ENCODE results near the gene TCFL5. TPM values are rescaled to one million over a fixed set of nuclear protein-coding genes. Genes with fewer than 3 reads are reported as not detected.

TCFL5 gene
- total RNA-seq, 4 donors from 2014 or later, result 12.0 to 28.9 (median 13.8) TPM

GRCh38 chr20:62843656-62844055 lies 18.0 kb downstream of the TCFL5 start:
- H3K36me3 ChIP-seq, result peaks cover 0 to 16% of the 10 kb centered on the region in 2 donors
- peaks cover under 1% of the 10 kb centered on the region for H3K27me3 ChIP-seq
- WGBS, 2 donors (ENCODE audit: low coverage in 1 of 2), result 95 to 97% methylated on average over 10 of the region's 10 CpGs
- H3K4me1 ChIP-seq, result no peaks in the 10 kb centered on the region
- TF ChIP-seq POLR2AphosphoS5 (IDR thresholded peaks at IDR 0.05) (no peak), EP300 (IDR thresholded peaks at IDR 0.05) (no peak), CTCF (IDR thresholded peaks at IDR 0.05) (no peak), POLR2A (IDR thresholded peaks at IDR 0.05) (no peak)
- ATAC-seq, result no peak
- no peak overlapping the region for H3K27ac ChIP-seq
- no peak overlapping the region for H3K4me3 ChIP-seq
- H3K9me3 ChIP-seq, result no peaks in the 10 kb centered on the region

GRCh38 chr20:62841705-62842212 lies 19.9 kb downstream of the TCFL5 start:
- no peak for ATAC-seq
- Histone ChIP-seq H3K4me3 (no peak overlapping the region), H3K27me3 (peaks cover 16% of the 10 kb centered on the region), H3K36me3 (peaks cover 0 to 16% of the 10 kb centered on the region in 2 donors), H3K27ac (no peak overlapping the region), H3K9me3 (no peaks in the 10 kb centered on the region), H3K4me1 (no peaks in the 10 kb centered on the region)
- WGBS, 2 donors (ENCODE audit: low coverage in 1 of 2), result 84 to 92% methylated on average over 11 to 15 of the region's 16 CpGs
- no peak for TF ChIP-seq EP300 (IDR thresholded peaks at IDR 0.05)
- TF ChIP-seq POLR2A (IDR thresholded peaks at IDR 0.05), result no peak
- no peak for TF ChIP-seq CTCF (IDR thresholded peaks at IDR 0.05)
- no peak for TF ChIP-seq POLR2AphosphoS5 (IDR thresholded peaks at IDR 0.05)

GRCh38 chr20:62840244-62841197 lies 21.1 kb downstream of the TCFL5 start:
- 33 to 80% methylated on average over 1 to 9 of the region's 45 CpGs for WGBS, 2 donors (ENCODE audit: low coverage in 1 of 2)
- no peaks in the 10 kb centered on the region for H3K4me1 ChIP-seq
- no peak for TF ChIP-seq POLR2A (IDR thresholded peaks at IDR 0.05)
- TF ChIP-seq EP300 (IDR thresholded peaks at IDR 0.05), result no peak
- no peak for TF ChIP-seq POLR2AphosphoS5 (IDR thresholded peaks at IDR 0.05)
- no peak for TF ChIP-seq CTCF (IDR thresholded peaks at IDR 0.05)
- no peaks in the 10 kb centered on the region for H3K9me3 ChIP-seq
- no peak for ATAC-seq
- H3K27me3 ChIP-seq, result peaks cover 27% of the 10 kb centered on the region
- H3K27ac ChIP-seq, result no peak overlapping the region
- H3K36me3 ChIP-seq, result peaks cover 0 to 18% of the 10 kb centered on the region in 2 donors
- no peak overlapping the region for H3K4me3 ChIP-seq

GRCh38 chr20:62839816-62840215 lies 21.8 kb downstream of the TCFL5 start:
- ATAC-seq, result no peak
- Histone ChIP-seq H3K4me1 (no peaks in the 10 kb centered on the region), H3K4me3 (no peak overlapping the region), H3K9me3 (no peaks in the 10 kb centered on the region), H3K36me3 (peaks cover 0 to 13% of the 10 kb centered on the region in 2 donors), H3K27ac (no peak overlapping the region), H3K27me3 (peaks cover 27% of the 10 kb centered on the region)
- TF ChIP-seq EP300 (IDR thresholded peaks at IDR 0.05) (no peak), POLR2A (IDR thresholded peaks at IDR 0.05) (no peak), CTCF (IDR thresholded peaks at IDR 0.05) (no peak), POLR2AphosphoS5 (IDR thresholded peaks at IDR 0.05) (no peak)
- WGBS, 2 donors (ENCODE audit: low coverage in 1 of 2), result 60 to 87% methylated on average over 5 of the region's 11 CpGs
